Lower leg skin (tissue), 4 donors: ENCODE data around the gene UCHL5. TPM values are rescaled to one million over a fixed set of nuclear protein-coding genes. Genes with fewer than 3 reads are reported as not detected.

Experiments
- DNase-seq, 2 donors: peaks; one replicate each; pipeline ENCODE4 v3.0.0-alpha.2; 2019; ENCODE audit warnings: low spot score in 2 of 2
- H3K4me3 ChIP-seq: fragments of 200-600 bp; sonication (generic); 2 replicates; pipeline ENCODE4 v1.5.1; 2017; ENCODE audit warnings: mild to moderate bottlenecking, low read depth; ENCODE audit not compliant: poor library complexity, severe bottlenecking
- POLR2A ChIP-seq, 2 donors: fragments of 450-650 bp; IDR thresholded peaks; one replicate each; pipeline ENCODE4 v1.6.1; 2016 to 2017; ENCODE audit warnings: antibody characterized with exemption in 2 of 2, mild to moderate bottlenecking in 1 of 2, moderate library complexity in 1 of 2
- WGBS, 2 donors: methylation state at CpG; one replicate each; pipeline ENCODE4 v1.1.5; 2018; 5-methylcytosine and 5-hydroxymethylcytosine counted together
- intact Hi-C: fragments of 100-400 bp; cut with DNase I; formaldehyde crosslinking; loops from one replicate; pipeline ENCODE4 v1.15.0; 2023; ENCODE audit warnings: low total_unique reads
- total RNA-seq, 4 donors: library from RNA; depleted of rRNA; stranded (reverse); fragments of >200 nt; gene quantifications; one replicate each; pipeline ENCODE4 v1.1.0, GENCODE V29; 2016
- TF ChIP-seq, protein P1 (sequence below), 3 donors: fragments of 450-650 bp; IDR thresholded peaks; one replicate each; pipeline ENCODE4 v1.5.1; 2016; ENCODE audit warnings: antibody characterized with exemption in 3 of 3, mild to moderate bottlenecking in 3 of 3, moderate library complexity in 2 of 3

Gene UCHL5
- total RNA-seq, 4 donors from 2014 or later, result 25.5 to 57.9 (median 37.7) TPM

- no peak for TF ChIP-seq POLR2A (IDR thresholded peaks at IDR 0.05)
- TF ChIP-seq, protein P1, sequence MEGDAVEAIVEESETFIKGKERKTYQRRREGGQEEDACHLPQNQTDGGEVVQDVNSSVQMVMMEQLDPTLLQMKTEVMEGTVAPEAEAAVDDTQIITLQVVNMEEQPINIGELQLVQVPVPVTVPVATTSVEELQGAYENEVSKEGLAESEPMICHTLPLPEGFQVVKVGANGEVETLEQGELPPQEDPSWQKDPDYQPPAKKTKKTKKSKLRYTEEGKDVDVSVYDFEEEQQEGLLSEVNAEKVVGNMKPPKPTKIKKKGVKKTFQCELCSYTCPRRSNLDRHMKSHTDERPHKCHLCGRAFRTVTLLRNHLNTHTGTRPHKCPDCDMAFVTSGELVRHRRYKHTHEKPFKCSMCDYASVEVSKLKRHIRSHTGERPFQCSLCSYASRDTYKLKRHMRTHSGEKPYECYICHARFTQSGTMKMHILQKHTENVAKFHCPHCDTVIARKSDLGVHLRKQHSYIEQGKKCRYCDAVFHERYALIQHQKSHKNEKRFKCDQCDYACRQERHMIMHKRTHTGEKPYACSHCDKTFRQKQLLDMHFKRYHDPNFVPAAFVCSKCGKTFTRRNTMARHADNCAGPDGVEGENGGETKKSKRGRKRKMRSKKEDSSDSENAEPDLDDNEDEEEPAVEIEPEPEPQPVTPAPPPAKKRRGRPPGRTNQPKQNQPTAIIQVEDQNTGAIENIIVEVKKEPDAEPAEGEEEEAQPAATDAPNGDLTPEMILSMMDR (IDR thresholded peaks at IDR 0.05), result no peak
- 64 to 66% methylated on average over 1 of the region's 1 CpG for WGBS, 2 donors
- intact Hi-C loops, result no loop called here
Measured at GRCh38 chr1:193030280-193030679, 28.9 kb downstream of the UCHL5 start.

DNA sequence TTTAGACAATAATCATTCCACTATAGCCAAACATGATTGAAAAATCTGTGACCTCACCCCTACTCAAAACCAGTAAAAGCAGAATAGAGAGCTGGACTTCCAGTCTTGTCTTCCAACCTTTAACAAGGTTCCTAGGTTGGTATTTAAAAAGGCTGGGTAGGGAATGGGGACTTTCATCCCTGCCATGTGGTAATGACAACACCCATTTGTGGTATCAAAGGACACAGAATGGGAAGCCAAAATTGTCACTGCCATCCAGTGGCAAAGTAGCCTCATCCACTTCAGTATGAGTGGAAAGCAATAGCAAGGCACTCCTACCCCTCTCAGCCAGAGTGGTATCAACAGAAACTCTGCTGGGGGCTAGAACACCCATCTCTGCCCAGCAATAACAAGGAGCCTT, 33.9 kb downstream of the UCHL5 start:
- DNase-seq, result no peak
- TF ChIP-seq, protein P1 (IDR thresholded peaks at IDR 0.05), result no peak
- TF ChIP-seq POLR2A (IDR thresholded peaks at IDR 0.05), result no peak
- no peak overlapping the region for H3K4me3 ChIP-seq
- intact Hi-C loops, result loop anchor here (10.0 kb wide), 1 partner anchor 550 kb away; no protein-coding TSS in a partner anchor

More at GRCh38 chr1:193030280-193030679, 28.9 kb downstream of the UCHL5 start:
- no peak for DNase-seq
- no peak overlapping the region for H3K4me3 ChIP-seq

- TF ChIP-seq, protein P1 (IDR thresholded peaks at IDR 0.05), result no peak
- TF ChIP-seq POLR2A (IDR thresholded peaks at IDR 0.05), result no peak
- no peak for DNase-seq
- H3K4me3 ChIP-seq, result no peak overlapping the region
- intact Hi-C loops, result loop anchor here (10.0 kb wide), 1 partner anchor 545 kb away; no protein-coding TSS in a partner anchor
Measured at GRCh38 chr1:193019442-193020026, 39.6 kb downstream of the UCHL5 start.

- H3K4me3 ChIP-seq, result no peak overlapping the region
- DNase-seq, result no peak
- TF ChIP-seq POLR2A (IDR thresholded peaks at IDR 0.05), result no peak
- TF ChIP-seq, protein P1 (IDR thresholded peaks at IDR 0.05), result no peak
- intact Hi-C loops, result no loop called here
Measured at GRCh38 chr1:193016788-193017187, 42.4 kb downstream of the UCHL5 start.

- 77 to 79% methylated on average over 2 of the region's 2 CpGs for WGBS, 2 donors
- TF ChIP-seq, protein P1 (IDR thresholded peaks at IDR 0.05), result no peak
- TF ChIP-seq POLR2A (IDR thresholded peaks at IDR 0.05), result no peak
- H3K4me3 ChIP-seq, result no peak overlapping the region
- DNase-seq, result no peak
- intact Hi-C loops, result no loop called here
Measured at GRCh38 chr1:193014400-193014799, 44.8 kb downstream of the UCHL5 start.

DNA sequence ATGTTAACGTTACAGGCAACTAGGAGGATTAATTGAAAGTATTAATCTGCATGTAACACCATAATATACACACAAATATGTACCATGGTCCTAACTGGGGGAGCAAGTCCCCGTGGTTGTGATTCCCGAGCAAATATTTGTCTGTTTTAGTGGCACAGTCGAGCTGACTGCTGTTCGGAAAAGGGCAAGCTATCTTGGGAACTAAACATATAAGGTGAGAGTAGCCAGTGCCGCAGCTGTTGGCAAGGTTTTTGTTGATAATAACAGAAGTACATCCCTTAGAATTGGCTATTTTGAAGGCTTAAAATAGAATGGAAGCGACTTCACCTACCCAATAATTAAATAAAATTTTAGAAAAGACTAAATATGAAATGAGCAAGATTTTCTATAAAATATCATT, 45.5 kb downstream of the UCHL5 start:
- intact Hi-C loops, result no loop called here
- WGBS, 2 donors, result 90 to 93% methylated on average over 7 of the region's 7 CpGs
- DNase-seq, result no peak
- no peak overlapping the region for H3K4me3 ChIP-seq
- TF ChIP-seq POLR2A (IDR thresholded peaks at IDR 0.05), result no peak
- TF ChIP-seq, protein P1 (IDR thresholded peaks at IDR 0.05), result no peak
